ENCODE results near the gene RTN4.

The RTN4 gene

DNA sequence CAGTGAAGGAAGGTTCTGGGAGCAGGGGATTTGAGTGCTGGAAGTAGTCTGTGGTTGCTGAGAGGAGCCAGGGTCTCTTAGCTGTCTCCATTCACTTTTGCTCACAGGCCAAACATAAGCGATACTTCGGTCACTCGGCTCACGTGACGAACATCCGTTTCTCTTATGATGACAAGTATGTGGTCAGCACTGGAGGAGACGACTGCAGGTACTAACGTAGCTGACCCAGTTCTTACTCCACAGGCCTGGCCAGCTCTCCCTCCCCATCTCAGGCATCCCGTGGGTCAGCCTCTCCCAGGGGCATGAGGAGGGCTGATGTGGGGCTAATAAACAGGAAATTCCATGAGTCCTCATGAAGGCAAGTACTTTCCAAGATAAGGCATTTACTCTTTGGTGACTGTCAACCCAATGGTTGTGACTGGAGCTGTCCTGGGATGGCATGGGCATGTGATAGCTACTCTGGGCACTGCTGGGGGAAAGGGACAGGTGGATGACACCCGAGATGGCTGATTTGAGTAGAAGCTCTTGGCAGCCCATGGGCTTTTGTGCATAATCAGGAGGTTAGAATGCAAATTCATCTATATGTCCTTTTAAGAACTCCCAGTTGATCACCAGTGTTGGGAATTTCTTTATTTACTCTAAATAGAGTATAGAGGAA, 81.6 kb downstream of the RTN4 start:
- FAIRE-seq (no peak), DNase-seq (ENCODE audit: insufficient read length, low spot score) (no peak)
- TF ChIP-seq TAF1 (IDR thresholded peaks at IDR 0.05; ENCODE audit: low read depth, low read length) (no peak), POU2F2 (IDR thresholded peaks at IDR 0.05; ENCODE audit: low read depth, low read length) (no peak), SPI1 (IDR thresholded peaks at IDR 0.05; ENCODE audit: low read depth, low read length) (no peak), POLR2AphosphoS5 (IDR thresholded peaks at IDR 0.05; ENCODE audit: low read depth, low read length) (no peak), PAX5 (IDR thresholded peaks at IDR 0.05; ENCODE audit: insufficient read depth, low read length, severe bottlenecking) (no peak)

DNA sequence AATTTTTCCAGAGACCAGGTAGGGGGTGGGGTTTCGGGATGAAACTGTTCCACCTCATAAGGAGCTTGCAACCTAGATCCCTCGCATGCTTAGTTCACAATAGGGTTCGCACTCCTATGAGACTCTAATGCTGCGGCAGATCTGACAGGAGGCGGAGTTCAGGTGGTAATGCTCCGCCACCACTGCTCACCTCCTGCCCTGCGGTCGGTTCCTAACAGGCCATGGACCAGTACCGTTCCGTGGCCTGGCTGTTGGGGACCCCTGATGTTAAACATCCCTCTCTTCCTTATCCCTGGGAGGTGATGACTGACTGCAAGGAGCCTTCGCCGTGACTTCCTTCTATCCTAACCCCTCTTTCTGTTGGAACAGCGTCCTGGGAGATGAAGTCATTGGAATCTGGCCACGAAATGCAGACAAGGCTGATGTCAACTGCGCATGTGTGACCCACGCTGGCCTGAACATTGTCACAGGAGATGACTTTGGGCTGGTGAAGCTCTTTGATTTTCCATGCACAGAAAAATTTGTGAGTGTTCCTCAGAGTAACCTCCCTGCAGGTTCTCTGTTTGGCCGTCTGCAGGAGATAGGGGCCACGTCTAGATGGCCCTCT, 82.4 kb downstream of the RTN4 start:
- TF ChIP-seq POLR2AphosphoS5 (IDR thresholded peaks at IDR 0.05; ENCODE audit: low read depth, low read length): no peak
- FAIRE-seq (no peak), DNase-seq (ENCODE audit: insufficient read length, low spot score) (no peak)

DNA sequence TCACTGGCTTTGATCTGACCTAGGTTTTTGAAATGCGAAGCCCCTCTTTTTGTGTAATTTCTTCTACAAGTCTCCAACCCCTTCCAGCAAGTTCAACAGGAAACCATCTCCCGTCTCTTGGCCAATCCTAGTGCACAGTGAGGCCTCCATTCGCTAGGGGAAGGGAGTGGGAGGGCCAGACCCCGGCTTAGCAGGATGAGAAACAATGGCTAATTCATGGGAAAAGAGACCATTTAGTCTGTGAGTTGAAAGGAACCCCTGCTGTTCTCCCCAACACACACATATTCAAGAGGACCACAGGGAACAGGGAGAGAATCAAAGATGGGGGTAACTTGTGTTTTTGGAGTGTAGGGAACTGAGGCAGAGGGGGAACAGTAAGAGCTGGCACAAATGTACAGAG, 83.0 kb downstream of the RTN4 start:
- FAIRE-seq: no peak
- TF ChIP-seq POU2F2 (IDR thresholded peaks at IDR 0.05; ENCODE audit: low read depth, low read length): no peak
- no peak for TF ChIP-seq TAF1 (IDR thresholded peaks at IDR 0.05; ENCODE audit: low read depth, low read length)
- TF ChIP-seq PAX5 (IDR thresholded peaks at IDR 0.05; ENCODE audit: insufficient read depth, low read length, severe bottlenecking): no peak
- TF ChIP-seq POLR2A (IDR thresholded peaks at IDR 0.05; ENCODE audit: low read depth, low read length): no peak
- no peak for TF ChIP-seq POLR2AphosphoS5 (IDR thresholded peaks at IDR 0.05; ENCODE audit: low read depth, low read length)
- no peak for TF ChIP-seq SPI1 (IDR thresholded peaks at IDR 0.05; ENCODE audit: low read depth, low read length)
- no peak for DNase-seq (ENCODE audit: insufficient read length, low spot score)

DNA sequence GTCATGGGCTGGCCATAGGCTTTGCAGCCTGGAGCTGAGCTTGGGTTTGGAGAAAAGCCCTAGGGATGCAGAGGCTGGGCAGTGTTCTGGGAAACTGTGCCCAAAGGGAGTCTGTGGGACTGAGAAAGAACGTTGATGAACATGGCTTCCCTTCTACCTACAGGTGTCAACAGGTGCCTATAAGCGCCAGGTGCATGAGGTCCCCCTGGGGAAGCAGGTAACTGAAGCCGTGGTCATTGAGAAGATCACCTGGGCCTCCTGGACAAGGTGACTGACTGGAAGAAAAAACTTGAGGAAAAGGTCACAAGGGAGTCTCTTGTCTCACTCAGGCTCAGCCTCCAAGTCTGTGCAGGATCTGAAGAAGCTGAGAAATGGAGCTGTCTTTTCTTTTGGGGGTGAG, 83.4 kb downstream of the RTN4 start:
- DNase-seq (ENCODE audit: insufficient read length, low spot score) (no peak), FAIRE-seq (no peak)
- TF ChIP-seq POU2F2 (IDR thresholded peaks at IDR 0.05; ENCODE audit: low read depth, low read length) (no peak), POLR2A (IDR thresholded peaks at IDR 0.05; ENCODE audit: low read depth, low read length) (no peak), SPI1 (IDR thresholded peaks at IDR 0.05; ENCODE audit: low read depth, low read length) (no peak), POLR2AphosphoS5 (IDR thresholded peaks at IDR 0.05; ENCODE audit: low read depth, low read length) (no peak), TAF1 (IDR thresholded peaks at IDR 0.05; ENCODE audit: low read depth, low read length) (no peak), PAX5 (IDR thresholded peaks at IDR 0.05; ENCODE audit: insufficient read depth, low read length, severe bottlenecking) (no peak)

DNA sequence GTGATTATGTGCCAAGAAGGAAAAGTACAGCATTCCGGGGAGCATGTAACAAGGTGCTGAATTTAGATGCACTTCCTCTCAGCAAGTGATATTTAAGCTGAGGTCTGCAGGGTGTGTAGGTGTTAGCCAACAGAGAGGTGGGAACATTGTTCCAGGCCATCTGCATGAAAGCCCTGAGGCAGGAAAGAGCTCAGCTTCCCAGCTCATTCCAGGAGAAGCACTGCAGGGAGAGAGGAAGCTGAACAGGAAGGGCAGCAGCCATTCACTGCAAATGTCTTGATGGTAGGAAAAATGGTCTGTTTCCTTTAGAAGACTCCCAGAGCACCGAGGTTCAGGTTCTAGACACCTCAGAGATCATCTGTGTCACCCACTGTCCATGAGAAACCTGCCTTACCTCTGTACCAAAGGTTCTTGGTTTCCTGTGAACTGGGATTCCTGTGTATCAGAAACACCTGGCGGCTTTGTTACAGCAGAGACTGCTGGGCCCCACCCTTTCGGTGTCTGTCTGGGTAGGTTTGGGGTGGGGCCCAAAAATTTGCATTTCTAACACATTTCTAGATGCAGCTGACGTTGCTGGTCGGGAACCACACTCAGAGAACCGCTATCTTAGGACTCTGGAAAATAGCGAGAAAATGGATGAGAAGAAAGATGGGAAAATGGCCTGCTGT, 84.0 kb downstream of the RTN4 start:
- DNase-seq (ENCODE audit: insufficient read length, low spot score) (no peak), FAIRE-seq (no peak)
- TF ChIP-seq POLR2A (IDR thresholded peaks at IDR 0.05; ENCODE audit: low read depth, low read length) (no peak), TAF1 (IDR thresholded peaks at IDR 0.05; ENCODE audit: low read depth, low read length) (no peak), POLR2AphosphoS5 (IDR thresholded peaks at IDR 0.05; ENCODE audit: low read depth, low read length) (no peak), SPI1 (IDR thresholded peaks at IDR 0.05; ENCODE audit: low read depth, low read length) (0 out of 2 replicates have a peak, but pooled peaks have one; percentile 11)

DNA sequence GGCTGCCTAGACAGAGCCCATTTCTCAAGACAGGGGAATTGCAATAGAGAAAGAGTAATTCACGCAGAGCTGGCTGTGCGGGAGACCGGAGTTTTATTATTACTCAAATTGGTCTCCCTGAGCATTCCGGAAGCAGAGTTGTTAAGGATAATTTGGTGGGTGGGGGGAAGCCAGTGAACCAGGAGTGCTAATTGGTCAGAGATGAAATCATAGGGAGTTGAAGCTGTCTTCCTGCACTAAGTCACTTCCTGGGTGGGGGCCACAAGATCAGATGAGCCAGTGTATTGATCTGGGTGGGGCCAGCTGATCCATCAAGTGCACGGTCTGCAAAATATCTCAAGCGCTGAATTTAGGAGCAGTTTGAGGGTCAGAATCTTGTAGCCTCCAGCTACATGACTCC, 84.8 kb downstream of the RTN4 start:
- no peak for DNase-seq (ENCODE audit: insufficient read length, low spot score)
- no peak for FAIRE-seq
- TF ChIP-seq POU2F2 (IDR thresholded peaks at IDR 0.05; ENCODE audit: low read depth, low read length): no peak
- TF ChIP-seq POLR2AphosphoS5 (IDR thresholded peaks at IDR 0.05; ENCODE audit: low read depth, low read length): no peak
- TF ChIP-seq SPI1 (IDR thresholded peaks at IDR 0.05; ENCODE audit: low read depth, low read length): no peak
- TF ChIP-seq TAF1 (IDR thresholded peaks at IDR 0.05; ENCODE audit: low read depth, low read length): no peak
- no peak for TF ChIP-seq PAX5 (IDR thresholded peaks at IDR 0.05; ENCODE audit: insufficient read depth, low read length, severe bottlenecking)

- no peak for DNase-seq (ENCODE audit: insufficient read length, low spot score)
- TF ChIP-seq POLR2AphosphoS5 (IDR thresholded peaks at IDR 0.05; ENCODE audit: low read depth, low read length): no peak
- no peak for TF ChIP-seq SPI1 (IDR thresholded peaks at IDR 0.05; ENCODE audit: low read depth, low read length)
- TF ChIP-seq TAF1 (IDR thresholded peaks at IDR 0.05; ENCODE audit: low read depth, low read length): no peak
- no peak for TF ChIP-seq PAX5 (IDR thresholded peaks at IDR 0.05; ENCODE audit: insufficient read depth, low read length, severe bottlenecking)
- TF ChIP-seq POU2F2 (IDR thresholded peaks at IDR 0.05; ENCODE audit: low read depth, low read length): no peak
- no peak for TF ChIP-seq POLR2A (IDR thresholded peaks at IDR 0.05; ENCODE audit: low read depth, low read length)
- no peak for FAIRE-seq
Measured at GRCh38 chr2:54964816-54965215, 85.4 kb downstream of the RTN4 start.

DNA sequence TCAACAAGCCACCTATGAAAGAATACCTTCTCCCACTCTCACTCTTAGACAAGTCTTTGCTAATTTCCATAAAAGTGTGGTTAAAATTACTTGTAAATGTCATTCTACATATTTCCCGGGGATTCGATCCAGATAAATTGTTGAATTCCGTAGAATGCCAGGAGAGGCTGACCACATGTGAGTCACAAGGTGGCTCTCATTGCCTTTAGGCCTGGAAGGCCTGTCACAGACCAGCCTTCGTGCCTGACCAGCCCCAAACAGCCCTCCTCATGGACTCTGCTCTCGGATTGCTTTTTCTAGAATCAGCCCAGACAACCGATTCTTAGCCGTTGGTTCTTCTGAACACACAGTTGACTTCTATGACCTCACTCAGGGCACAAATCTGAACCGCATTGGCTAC, 86.0 kb downstream of the RTN4 start:
- FAIRE-seq: no peak
- TF ChIP-seq POU2F2 (IDR thresholded peaks at IDR 0.05; ENCODE audit: low read depth, low read length) (no peak), POLR2AphosphoS5 (IDR thresholded peaks at IDR 0.05; ENCODE audit: low read depth, low read length) (no peak), PAX5 (IDR thresholded peaks at IDR 0.05; ENCODE audit: insufficient read depth, low read length, severe bottlenecking) (no peak), POLR2A (IDR thresholded peaks at IDR 0.05; ENCODE audit: low read depth, low read length) (no peak), TAF1 (IDR thresholded peaks at IDR 0.05; ENCODE audit: low read depth, low read length) (no peak), SPI1 (IDR thresholded peaks at IDR 0.05; ENCODE audit: low read depth, low read length) (no peak)

DNA sequence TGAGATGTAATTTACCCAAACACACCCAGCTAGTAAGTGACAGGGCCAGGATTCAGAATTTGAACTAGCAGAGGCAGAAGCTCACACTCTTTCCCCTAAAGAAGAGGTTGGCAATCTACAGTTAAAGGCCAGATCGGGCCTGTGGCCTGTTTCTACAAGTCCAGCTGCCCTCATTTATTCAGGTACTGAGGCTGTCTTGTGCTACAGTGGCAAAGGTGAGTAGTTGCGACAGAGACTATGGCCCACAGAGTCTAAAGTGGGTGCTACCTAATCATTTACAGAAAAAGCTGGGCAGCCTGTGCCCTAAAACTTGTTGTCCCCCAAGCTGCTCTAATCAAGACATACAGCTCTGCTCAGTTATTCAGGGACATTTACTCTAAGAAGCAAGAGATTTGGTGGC, 86.8 kb downstream of the RTN4 start:
- TF ChIP-seq POLR2AphosphoS5 (IDR thresholded peaks at IDR 0.05; ENCODE audit: low read depth, low read length): no peak
- no peak for TF ChIP-seq PAX5 (IDR thresholded peaks at IDR 0.05; ENCODE audit: insufficient read depth, low read length, severe bottlenecking)
- no peak for TF ChIP-seq TAF1 (IDR thresholded peaks at IDR 0.05; ENCODE audit: low read depth, low read length)
- no peak for TF ChIP-seq SPI1 (IDR thresholded peaks at IDR 0.05; ENCODE audit: low read depth, low read length)
- FAIRE-seq (no peak), DNase-seq (ENCODE audit: insufficient read length, low spot score) (no peak)

More for the DNA sequence above, 86.0 kb downstream of the RTN4 start:
- DNase-seq (ENCODE audit: insufficient read length, low spot score): no peak

Measured in GM12891 (cell line).